Smooth muscle cell (in vitro differentiated cells): ENCODE results near the gene IQSEC2. TPM values are rescaled to one million over a fixed set of nuclear protein-coding genes. Genes with fewer than 3 reads are reported as not detected.

Source experiments
- DNase-seq: peaks from one replicate; lab custom pipeline; 2025; ENCODE audit not compliant: unreplicated experiment; lab: John Stamatoyannopoulos, UW
- H2AFZ ChIP-seq: fragments of 200-600 bp; sonication (generic); 2 replicates; pipeline ENCODE4 v1.6.0; 2016; ENCODE audit warnings: antibody characterized with exemption, low read depth, mild to moderate bottlenecking
- H3F3A ChIP-seq: fragments of 200-600 bp; sonication (generic); 2 replicates; pipeline ENCODE4 v1.6.0; 2017; ENCODE audit warnings: antibody characterized with exemption, low read depth
- H3K27ac ChIP-seq: fragments of 200-600 bp; sonication (generic); 2 replicates; pipeline ENCODE4 v1.5.1; 2016; ENCODE audit warnings: low read depth, mild to moderate bottlenecking
- H3K27me3 ChIP-seq: fragments of 200-600 bp; sonication (generic); 2 replicates; pipeline ENCODE4 v1.6.1; 2016; ENCODE audit warnings: low read depth, mild to moderate bottlenecking
- H3K36me3 ChIP-seq: fragments of 200-600 bp; sonication (generic); 2 replicates; pipeline ENCODE4 v1.5.1; 2016; ENCODE audit warnings: low read depth
- H3K4me1 ChIP-seq: fragments of 200-600 bp; sonication (generic); 2 replicates; pipeline ENCODE4 v1.5.1; 2016; ENCODE audit warnings: low read depth
- H3K4me2 ChIP-seq: fragments of 200-600 bp; sonication (generic); 2 replicates; pipeline ENCODE4 v1.6.0; 2016; ENCODE audit warnings: mild to moderate bottlenecking
- H3K4me3 ChIP-seq: fragments of 200-600 bp; sonication (generic); 2 replicates; pipeline ENCODE4 v1.5.1; 2016; ENCODE audit warnings: mild to moderate bottlenecking
- H3K79me2 ChIP-seq: fragments of 200-600 bp; sonication (generic); 2 replicates; pipeline ENCODE4 v1.6.0; 2016; ENCODE audit warnings: low read depth, mild to moderate bottlenecking
- H3K9ac ChIP-seq: fragments of 200-600 bp; sonication (generic); 2 replicates; pipeline ENCODE4 v1.6.0; 2016; ENCODE audit warnings: low read depth
- H3K9me3 ChIP-seq: fragments of 200-600 bp; sonication (generic); replicated peaks from 2 replicates; pipeline ENCODE4 v1.5.1; 2016; ENCODE audit warnings: low read depth
- H4K20me1 ChIP-seq: fragments of 200-600 bp; sonication (generic); 2 replicates; pipeline ENCODE4 v1.6.0; 2016; ENCODE audit warnings: low read depth
- CTCF ChIP-seq: fragments of 200-600 bp; sonication (generic); IDR thresholded peaks from 2 replicates; pipeline ENCODE4 v1.5.1; 2017; ENCODE audit warnings: borderline replicate concordance, mild to moderate bottlenecking, antibody characterized with exemption; ENCODE audit not compliant: insufficient read depth, poor library complexity, severe bottlenecking
- WGBS: methylation state at CpG from one replicate; pipeline ENCODE4 v1.1.7; 2016; ENCODE audit warnings: low lambda C conversion rate; 5-methylcytosine and 5-hydroxymethylcytosine counted together
- polyA plus RNA-seq: library from polyadenylated mRNA; unstranded; fragments of >200 nt; fragmentation: Nextera tagmentation; extraction: Ambion mirVana; gene quantifications from 2 replicates; pipeline ENCODE4 v1.2.1, GENCODE V29; 2016
- small RNA-seq: library from RNA; depleted of rRNA; stranded (forward); fragments of <200 nt; gene quantifications from one replicate; pipeline ENCODE3, GENCODE V24; 2014
- total RNA-seq: library from RNA; depleted of rRNA; stranded (reverse); fragments of >200 nt; gene quantifications from 2 replicates; pipeline ENCODE4 v1.2.3, GENCODE V29; 2014

Gene IQSEC2
- total and polyA plus RNA-seq, 2 experiments from 2014 or later = 4.2 to 6.9 TPM

GRCh38 chrX:53224860-53225797 is 56.3 kb downstream of the IQSEC2 start, which contains the start of gene KDM5C:
TSS of gene KDM5C (minus strand) at chrX:53225207. CDS start at chrX:53224889, 318 bp downstream.
- H2AFZ ChIP-seq = peak within 1 kb of the TSS; percentile 87
- H3K4me3 ChIP-seq = peak within 1 kb of the TSS; percentile 92
- peak within 1 kb of the TSS; percentile 99 for H3K9ac ChIP-seq
- no peaks in the 10 kb centered on the region for H3K36me3 ChIP-seq
- peak within 1 kb of the TSS; percentile 97 for H3K27ac ChIP-seq
- peaks cover 40% of the 10 kb centered on the region for H4K20me1 ChIP-seq
- no peak for TF ChIP-seq CTCF
- peaks cover 17% of the 10 kb centered on the region for H3K4me1 ChIP-seq
- no peaks in the 10 kb centered on the region for H3K27me3 ChIP-seq
- H3K9me3 ChIP-seq = no peaks in the 10 kb centered on the region
- H3K79me2 ChIP-seq = peaks cover 48% of the 10 kb centered on the region
- H3K4me2 ChIP-seq = peak within 1 kb of the TSS; percentile 85
- WGBS = under 1% methylated on average over 59 of the region's 67 CpGs
- H3F3A ChIP-seq = no peaks in the 10 kb centered on the region
- DNase-seq = peak; percentile 83

- no peak for DNase-seq
- H4K20me1 ChIP-seq = peaks cover 50% of the 10 kb centered on the region
- no peaks in the 10 kb centered on the region for H3F3A ChIP-seq
- H3K27ac ChIP-seq = peak overlapping the region; percentile 97
- H3K27me3 ChIP-seq = no peaks in the 10 kb centered on the region
- H3K4me2 ChIP-seq = peak overlapping the region; percentile 85
- H2AFZ ChIP-seq = peak overlapping the region; percentile 87
- H3K4me3 ChIP-seq = peak overlapping the region; percentile 92
- TF ChIP-seq CTCF = no peak
- H3K9ac ChIP-seq = peak overlapping the region; percentile 99
- H3K4me1 ChIP-seq = peaks cover 17% of the 10 kb centered on the region
- 2% methylated on average over 27 of the region's 40 CpGs for WGBS
- H3K79me2 ChIP-seq = peaks cover 58% of the 10 kb centered on the region
- H3K9me3 ChIP-seq = no peaks in the 10 kb centered on the region
- peaks cover 5% of the 10 kb centered on the region for H3K36me3 ChIP-seq
Measured at GRCh38 chrX:53223955-53224859, 57.2 kb downstream of the IQSEC2 start.

- DNase-seq = no peak
- 74% methylated on average over 2 of the region's 2 CpGs for WGBS
- Histone ChIP-seq H3K4me1 (peaks cover 17% of the 10 kb centered on the region), H3K79me2 (peaks cover 68% of the 10 kb centered on the region), H3F3A (no peaks in the 10 kb centered on the region), H4K20me1 (peaks cover 60% of the 10 kb centered on the region), H2AFZ (no peak overlapping the region), H3K27ac (peak overlapping the region; percentile 97), H3K4me2 (peak overlapping the region; percentile 85), H3K36me3 (peaks cover 5% of the 10 kb centered on the region), H3K9ac (peak overlapping the region; percentile 99), H3K27me3 (no peaks in the 10 kb centered on the region), H3K4me3 (peak overlapping the region; percentile 92), H3K9me3 (no peaks in the 10 kb centered on the region)
- TF ChIP-seq CTCF = peak; percentile 11
Measured at GRCh38 chrX:53223068-53223693, 58.2 kb downstream of the IQSEC2 start.

Small RNA genes within 50 kb of the gene (small RNA-seq; reads per million reads assigned to genes)
- not detected for gene RF00019

Other genes with a start within 250 kb of the IQSEC2 start
- 3.9 and 5.5 TPM in 2 replicates for gene GPR173, start 232.8 kb downstream of the IQSEC2 start, total RNA-seq
- gene GPR173, start 232.8 kb downstream of the IQSEC2 start, polyA plus RNA-seq = 0.63 and 1.8 TPM in 2 replicates
- gene TSPYL2, start 199.2 kb downstream of the IQSEC2 start, total RNA-seq = 37.7 and 38.1 TPM in 2 replicates
- 50.7 and 64.1 TPM in 2 replicates for gene TSPYL2, start 199.2 kb downstream of the IQSEC2 start, polyA plus RNA-seq
- 6.1 and 7.9 TPM in 2 replicates for gene KANTR, start 187.4 kb downstream of the IQSEC2 start, total RNA-seq
- gene KANTR, start 187.4 kb downstream of the IQSEC2 start, polyA plus RNA-seq = 2.6 and 4.6 TPM in 2 replicates
- 183 and 191 TPM in 2 replicates for gene KDM5C, start 56.4 kb downstream of the IQSEC2 start, total RNA-seq
- 78.7 and 80.2 TPM in 2 replicates for gene KDM5C, start 56.4 kb downstream of the IQSEC2 start, polyA plus RNA-seq
- 19.7 and 22.2 TPM in 2 replicates for gene SMC1A, start 141.1 kb upstream of the IQSEC2 start, total RNA-seq
- gene SMC1A, start 141.1 kb upstream of the IQSEC2 start, polyA plus RNA-seq = 18.1 and 18.3 TPM in 2 replicates
- gene RIBC1, start 141.3 kb upstream of the IQSEC2 start, total RNA-seq = 0.54 and 1.4 TPM in 2 replicates
- 0.16 TPM in 1 of 2 replicates, not detected in the other for gene RIBC1, start 141.3 kb upstream of the IQSEC2 start, polyA plus RNA-seq
- 42.4 and 48.6 TPM in 2 replicates for gene HSD17B10, start 152.8 kb upstream of the IQSEC2 start, total RNA-seq
- 90.0 and 92.2 TPM in 2 replicates for gene HSD17B10, start 152.8 kb upstream of the IQSEC2 start, polyA plus RNA-seq